Stimulated activated CD4-positive, alpha-beta T cell treated with anti-CD3 and anti-CD28 coated beads, Interleukin-1b, Interleukin-23, amount 100 ng/mL, for 48 hours (primary cell): ENCODE measurements around the gene KCNJ9.

Source experiments
- DNase-seq: peaks from one replicate; pipeline ENCODE4 v3.0.0-alpha.2; 2020

The KCNJ9 gene

DNA sequence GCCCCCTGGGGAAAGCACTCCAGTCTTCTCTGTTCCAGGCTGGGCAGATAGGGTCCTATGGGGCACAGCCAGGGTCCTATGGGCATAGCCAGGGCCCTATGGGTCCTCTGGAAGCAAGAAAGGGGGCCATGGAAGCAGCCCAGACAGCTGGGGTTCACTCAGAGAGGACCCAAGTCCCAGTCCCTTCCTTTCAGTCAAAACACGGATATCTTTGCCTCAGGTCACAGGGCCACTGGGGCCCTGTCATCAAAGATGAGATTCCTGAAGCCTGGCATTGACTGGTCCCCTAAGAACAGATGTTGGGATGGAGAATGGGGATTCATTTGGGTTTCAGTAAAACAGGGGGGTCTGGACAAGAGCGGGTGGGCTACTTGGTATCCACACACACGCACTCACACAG, 8.5 kb downstream of the KCNJ9 start:
- DNase-seq = no peak

DNA sequence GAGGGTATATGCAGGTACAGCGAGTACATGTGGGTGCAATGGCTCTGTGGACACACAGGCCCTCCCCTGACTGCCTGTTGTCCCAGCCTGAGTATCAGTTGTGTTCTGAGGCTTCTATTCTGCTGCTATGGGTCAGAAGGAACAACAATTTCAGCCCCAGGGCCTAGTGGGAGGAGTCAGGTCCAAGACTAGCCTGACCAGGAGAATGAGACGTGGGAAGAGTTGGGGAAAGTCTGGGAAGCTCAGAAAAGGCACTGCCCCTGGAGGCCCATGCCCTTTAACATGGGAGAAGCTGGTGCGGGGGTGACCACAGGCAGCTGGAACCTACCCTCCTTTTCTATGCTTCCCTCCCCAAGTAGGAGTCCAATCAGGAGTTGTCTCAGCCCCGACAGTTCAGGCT, 9.4 kb downstream of the KCNJ9 start:
- no peak for DNase-seq

DNA sequence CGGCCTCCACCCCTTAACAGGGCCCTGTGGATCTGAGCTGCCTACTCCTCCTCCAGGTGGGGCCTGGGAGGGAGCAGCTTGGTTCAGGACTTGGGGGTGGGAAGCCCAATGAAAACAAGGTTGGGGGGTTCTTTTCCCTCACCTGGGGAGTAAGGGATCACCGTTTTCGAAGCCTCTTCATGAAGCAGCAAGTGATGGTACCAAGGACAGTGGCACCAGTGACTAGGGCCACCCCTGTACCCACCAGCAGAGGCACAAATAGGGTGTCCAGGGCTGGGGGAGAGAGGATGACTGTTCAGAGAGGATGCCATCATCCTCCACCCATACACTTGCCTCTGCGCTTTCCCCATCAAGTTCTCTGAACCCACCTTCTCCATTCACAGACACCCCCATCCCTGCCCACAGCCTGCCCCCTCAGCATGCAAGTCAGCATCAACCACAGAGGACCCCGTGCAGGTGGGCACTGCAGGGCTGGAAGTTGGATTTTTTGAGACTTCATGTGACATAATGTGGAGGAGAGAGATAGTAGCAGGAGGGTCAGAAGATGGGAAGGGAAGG, 10.4 kb downstream of the KCNJ9 start:
- no peak for DNase-seq

DNA sequence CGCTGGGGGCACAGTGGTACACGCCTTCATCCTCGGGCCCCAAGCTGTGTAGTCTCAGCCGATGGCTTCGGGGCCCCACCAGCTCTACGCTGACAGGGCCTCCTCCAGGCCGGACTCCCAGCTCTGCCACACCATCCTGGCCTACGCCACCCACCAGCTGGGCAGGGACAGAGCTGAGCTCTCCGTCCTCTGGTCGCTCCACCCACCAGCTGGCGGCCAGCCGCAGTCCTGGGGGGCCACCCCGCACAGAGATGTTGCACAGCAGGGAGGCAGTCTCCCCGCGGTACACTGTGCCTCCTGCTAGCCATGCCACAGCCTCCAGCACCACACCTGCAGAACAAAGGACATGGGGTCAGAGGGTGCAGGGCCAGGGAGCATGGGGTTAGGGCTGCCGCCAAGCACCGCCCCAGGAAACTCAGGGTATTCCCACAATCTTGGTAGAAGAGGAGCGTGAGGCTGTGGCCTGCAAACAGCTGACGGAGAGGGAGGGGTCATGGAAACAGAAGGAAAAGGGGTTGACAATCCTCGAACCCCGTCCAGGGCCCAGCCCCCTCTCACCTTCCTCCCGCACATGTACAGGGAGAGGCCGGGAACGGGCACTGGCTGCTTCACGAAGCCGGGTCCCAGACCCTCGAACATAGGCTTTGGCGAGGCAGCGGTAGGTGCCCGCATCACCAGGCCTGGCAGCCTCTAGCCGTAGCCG, 11.2 kb downstream of the KCNJ9 start:
- no peak for DNase-seq

DNA sequence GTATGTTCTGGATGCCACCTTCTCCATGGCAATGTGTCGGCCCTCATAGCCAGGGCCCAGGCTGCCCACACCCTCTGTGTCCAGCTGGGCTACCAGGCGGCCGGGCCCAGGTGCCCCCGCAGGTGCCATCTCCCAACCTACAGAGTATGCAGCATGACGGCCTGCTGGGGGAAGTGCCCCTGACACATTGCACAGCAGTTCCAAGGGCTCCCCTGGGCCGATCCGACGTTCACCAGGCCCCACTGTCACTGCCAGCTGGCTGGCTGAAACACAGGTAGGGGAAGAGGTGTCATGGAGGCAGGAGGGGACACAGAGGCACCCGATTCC, 11.7 kb downstream of the KCNJ9 start:
- no peak for DNase-seq

DNA sequence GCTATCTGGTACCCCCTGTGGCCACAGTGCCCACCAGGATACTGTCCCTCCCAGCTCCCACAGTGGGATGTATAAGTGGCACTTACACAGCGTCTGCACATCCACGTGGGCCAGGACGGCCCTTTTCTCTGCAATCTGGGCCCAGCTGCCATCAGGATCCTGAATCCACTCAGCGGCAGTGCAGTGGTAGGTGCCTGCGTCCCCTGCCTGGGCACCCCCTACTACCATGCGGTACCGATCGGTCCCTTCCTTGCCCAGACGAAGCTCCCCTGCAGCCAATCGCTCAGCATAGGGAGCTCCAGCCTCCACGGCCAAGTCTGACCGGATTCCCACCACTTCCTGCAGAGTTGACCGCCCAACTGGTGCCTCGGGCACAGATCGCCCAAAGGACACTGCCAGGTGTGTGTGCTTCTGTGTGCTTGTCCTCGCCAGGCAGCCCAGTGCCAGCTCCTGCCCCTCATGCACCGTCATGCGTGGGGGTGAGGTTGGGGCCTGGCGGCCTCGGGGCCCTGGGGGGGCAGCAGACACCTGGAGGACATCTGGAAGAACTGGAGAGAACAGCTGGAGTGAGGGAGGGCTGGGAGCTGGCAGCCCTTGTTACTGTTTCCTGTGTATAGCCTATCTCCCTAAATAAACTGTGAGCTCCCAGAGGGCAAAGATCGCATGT, 12.4 kb downstream of the KCNJ9 start:
- DNase-seq = no peak

DNA sequence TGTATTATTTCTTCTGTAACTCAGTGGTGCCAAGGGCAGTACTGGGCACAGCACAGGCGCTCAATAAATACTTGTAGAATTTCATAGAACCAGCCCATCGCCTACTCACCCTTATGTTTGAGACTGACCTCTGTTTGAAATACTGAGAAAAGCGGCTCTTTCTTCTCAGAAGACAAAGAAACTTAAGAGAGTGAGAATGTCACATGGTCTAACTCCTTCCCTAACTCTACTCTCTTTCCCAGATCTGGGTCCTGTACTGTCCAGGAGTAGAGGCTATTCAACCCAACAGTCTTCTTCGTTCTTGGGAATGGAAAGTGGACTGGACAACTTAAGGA, 12.9 kb downstream of the KCNJ9 start:
- DNase-seq = no peak

DNA sequence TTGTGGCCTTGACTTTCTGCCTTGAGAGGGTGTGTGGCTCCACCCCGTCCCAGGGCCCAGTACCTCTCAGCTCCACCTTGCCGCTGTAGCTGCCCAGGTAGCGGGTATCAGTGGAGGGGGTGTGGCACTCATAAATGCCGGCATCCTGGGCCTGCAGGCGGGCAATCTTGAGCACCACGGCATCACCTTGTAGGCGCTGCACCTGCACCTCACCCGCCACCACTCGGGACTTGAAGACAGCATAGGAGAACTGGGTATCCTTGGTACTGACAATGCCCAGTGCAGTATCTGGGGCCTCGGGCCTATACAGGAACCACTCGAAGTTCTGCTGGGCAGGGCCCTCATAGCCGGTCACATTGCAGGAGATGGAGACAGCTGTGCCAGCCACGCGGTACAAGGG, 13.5 kb downstream of the KCNJ9 start:
- no peak for DNase-seq

DNA sequence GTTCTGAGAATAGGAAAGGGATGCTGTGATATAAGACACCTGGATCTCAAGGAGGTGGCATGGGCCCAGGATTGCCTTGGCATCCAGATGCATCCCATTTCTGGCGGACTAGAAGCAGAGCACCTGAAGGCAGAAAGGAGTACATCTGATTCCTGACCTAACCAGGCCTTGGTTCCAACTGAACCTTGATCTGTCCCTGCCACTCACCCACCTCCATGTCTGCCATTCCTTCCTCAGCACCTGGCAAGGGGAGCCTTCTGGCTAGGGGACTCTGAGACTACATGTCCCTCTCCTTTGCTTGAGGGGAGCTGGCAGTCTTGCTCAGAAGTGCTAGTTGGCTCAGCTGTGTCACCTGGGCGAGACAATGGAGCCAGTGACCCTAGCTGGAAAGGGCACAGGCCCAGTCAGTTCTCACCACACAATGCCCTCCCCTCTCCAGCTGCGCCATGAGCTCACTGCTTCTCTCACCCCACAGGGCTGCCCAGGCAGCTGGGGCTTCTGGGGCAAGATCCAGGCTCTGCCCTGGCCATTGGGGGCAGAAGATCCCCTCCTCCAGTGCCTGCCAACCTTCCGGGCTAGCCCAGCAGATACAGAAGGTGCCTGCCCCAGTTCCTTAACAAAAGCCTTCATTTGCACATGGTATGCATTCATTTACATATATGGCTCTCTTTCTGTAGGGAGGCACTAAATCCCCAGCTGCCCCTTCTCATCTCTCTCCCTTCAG, 14.2 kb downstream of the KCNJ9 start:
- no peak for DNase-seq

DNA sequence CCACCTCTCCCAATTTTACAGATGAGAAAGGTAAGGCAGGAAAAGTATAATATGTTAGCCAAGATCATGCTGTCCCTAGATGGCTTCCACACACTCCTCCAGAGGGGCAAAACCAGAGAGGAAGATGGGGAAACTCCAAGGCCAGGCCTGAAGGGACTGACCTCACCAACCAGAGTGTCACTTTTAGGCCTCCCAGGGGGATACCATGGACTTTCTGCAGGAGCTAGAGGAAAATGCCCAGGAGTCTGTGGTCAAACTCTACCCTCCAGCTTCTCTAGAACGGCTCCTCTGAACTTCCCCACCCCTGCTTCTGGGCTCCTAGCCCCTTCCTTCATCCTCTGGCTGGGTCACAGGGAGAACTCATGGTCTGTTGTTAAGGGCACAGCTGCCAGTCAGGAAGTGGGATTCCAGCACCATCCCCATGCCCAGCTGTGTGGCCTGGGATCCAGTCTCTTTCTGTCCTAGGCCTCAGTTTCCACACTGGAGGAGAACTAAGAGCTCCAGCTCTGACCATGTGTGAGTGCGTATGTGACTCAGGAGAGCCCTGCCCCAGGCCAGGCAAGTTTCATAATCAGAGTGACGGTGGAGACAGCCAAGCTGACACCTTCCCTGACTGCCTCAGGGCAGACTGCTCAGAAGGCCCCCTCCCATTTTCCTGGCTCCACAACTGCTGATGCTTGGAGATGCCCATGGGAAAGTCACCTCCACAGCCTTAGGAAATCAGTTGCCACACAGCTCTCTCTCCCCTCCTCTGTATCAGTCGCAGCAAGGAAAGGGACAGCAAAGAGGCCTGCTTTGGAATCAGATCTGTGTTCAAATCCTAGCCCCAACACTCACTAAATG, 15.2 kb downstream of the KCNJ9 start:
- DNase-seq = peak; percentile 19

DNA sequence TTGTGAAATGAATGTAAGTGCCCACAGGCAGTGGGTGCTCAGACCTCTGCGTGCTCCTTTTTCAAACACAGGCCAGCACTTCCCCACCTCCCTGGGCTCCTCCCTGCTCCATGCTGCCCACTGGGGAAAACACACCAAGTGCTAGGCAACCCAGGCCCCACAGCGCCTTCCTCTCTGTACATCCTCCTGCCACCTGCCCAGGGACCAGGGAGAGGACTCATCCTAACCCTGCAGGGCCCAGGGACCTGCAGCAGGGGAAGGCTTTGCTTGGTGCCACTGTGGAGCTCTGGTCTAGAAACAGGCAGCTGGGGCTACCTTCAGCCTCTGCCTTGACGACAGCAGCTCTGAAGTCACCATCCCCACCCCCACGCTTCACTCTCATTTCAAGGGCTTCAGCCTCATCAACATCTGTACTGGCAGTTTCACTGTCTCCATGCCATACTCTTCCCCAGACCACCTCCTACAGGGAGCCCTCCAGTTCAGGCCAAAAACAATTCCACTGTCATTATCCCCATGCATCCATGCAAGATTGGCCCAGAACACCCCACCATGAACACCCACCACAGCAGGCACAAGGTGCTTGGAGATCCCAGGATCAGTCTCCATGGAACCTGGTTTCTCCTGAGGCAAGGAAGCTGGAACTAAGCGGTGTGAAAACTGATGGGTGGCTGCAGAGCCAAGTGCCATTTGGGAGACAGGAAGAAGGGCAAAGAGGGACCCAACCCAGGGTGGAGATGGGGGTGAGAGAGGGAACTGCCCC, 16.0 kb downstream of the KCNJ9 start:
- DNase-seq = peak; percentile 63

DNA sequence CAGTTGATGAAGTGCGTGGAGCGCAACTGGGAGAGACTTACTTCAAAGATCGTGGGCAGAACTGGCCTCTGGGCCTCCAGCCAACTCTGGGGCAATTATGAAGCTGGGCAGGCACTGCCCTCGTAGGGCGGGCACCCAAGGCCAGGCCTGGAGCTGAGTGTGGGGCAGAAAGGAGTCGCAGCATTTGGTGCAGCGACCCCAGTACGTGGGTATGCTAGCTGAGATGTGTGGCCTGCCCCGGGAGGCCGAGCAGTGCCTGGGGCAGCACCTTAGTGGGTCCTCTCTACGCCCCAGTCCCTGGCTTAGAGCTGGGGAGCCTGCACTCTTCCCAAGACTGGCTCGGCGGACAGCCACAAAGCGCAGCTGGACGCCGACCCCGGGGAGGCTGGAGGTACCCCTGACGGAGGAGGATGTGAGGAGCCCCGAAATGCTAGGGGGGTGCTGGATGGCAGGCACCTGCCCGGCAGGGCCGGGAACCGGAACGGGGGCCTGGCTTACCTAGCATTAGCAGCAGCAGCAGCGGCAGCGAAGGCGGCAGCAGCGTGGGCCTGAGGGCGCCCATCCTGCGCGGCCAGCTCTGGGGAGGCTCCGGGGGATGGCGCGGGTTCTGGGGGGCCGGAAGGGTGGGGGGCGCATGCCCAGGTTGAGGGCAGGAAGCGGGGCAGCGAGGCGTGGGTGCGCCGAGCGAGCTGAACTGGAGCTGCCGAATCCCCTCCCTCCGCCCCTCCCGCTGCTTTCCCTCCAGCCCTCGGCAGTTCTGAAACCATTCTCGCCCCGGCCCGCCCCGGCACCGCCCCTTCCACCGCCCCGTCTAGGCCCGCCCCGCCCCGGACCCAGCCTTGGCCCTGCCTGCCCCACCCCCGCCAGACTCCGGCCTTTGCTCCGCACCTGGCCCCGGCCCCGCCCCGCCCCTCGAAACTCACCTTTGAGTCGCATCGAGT, 16.8 kb downstream of the KCNJ9 start, which contains the start of gene IGSF8:
IGSF8 (minus strand) TSS at position 709 of the 941 bp plus-strand sequence; CDS start at position 562, 147 bp downstream.
- peak; percentile 91 for DNase-seq

DNA sequence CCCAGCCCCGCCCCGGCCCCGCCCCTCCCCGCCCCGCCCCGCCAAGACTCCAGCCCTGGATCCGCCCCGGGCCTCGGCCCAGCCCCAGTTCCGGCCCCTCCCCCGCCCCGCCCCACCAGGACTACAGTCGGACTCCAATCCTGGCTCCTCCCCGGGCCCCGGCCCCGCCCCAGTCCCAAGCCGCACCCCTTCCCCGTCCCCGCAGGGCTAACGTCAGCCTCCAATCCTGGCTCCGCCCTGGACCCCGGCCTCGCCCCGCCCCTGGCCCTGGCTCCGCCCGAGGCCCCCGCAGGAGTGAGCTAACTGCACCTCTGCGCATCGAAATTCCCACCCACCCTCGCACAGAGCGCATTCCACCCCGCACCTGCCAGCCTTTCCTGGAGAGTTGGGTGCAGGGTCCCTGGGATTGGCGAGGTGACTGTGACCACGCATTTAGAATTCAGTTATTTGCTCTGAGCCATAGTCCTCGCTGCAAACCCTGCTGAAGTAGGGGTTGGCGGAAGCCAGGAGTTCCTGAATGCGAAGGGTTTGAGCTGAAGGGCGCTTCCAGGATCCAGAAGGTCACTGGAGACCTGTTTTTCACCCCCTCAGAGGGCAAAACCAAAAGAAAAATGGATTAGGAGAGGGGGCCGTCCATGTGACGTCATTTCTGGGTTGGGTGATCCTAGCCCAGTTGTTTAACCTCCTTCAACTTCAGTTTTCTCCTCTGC, 17.7 kb downstream of the KCNJ9 start:
- DNase-seq = peak; percentile 97

DNA sequence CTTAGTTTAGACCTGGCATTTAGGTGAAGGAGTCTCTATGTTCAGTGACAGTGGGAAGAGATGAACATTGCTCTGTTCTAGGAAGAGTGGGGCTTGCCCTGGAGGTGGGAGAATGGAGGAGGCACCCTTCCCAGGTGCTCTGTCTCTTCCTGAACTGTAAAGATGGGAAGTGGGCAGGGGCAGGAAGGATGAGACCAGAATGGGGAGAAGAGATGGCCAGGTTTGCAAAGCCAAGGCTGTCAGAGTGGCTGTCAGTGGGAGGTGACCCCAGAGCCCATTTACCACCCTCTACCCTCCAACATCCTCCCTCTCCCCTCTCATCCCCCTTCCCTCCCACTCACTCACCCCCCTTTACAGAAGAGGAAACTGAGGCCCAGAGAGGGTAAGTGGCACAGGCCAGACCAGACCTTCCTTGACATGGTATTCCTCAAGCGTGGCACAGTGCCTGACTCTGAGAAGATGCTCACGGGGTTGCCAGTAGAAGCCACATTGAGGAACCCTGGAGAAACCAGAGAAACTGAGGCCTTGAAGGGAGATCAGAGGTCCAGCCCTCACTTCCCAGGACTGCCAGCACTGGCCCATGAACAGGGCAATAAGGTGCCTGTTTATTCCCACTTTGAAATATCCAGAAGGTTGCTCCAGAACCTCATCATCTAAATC, 18.5 kb downstream of the KCNJ9 start:
- DNase-seq = no peak

DNA sequence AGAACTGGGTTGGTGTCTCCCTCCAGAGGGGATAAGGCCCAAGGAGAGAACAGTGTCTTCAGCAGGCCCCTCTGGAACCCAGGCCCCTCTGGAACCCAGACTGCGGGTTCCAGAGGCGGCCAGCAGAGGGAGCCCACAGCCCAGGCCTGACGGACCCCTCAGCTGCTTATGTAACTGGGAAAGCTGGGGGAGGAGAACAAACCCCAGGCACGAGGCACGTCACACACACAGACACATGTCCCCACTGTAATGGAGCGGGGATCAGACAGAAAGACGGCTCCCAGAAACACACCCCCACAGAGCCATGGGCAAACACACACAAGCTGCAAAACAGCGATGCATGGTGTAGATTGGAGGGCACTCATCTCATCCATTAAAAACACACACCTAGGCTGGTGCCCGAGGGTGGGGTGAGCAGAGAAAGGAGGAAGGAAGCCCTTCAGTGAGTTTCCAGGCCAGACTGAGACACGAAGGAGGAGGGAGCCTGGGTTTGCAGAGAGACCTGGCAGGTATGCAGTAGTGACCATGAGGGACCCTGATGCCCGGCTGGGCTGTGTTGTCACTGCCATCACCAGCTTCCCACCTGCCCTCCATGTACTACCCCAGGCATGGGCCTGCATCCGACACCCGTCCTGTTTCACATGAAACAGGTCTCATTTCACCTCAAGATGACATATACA, 19.8 kb downstream of the KCNJ9 start:
- DNase-seq = peak; percentile 73

DNA sequence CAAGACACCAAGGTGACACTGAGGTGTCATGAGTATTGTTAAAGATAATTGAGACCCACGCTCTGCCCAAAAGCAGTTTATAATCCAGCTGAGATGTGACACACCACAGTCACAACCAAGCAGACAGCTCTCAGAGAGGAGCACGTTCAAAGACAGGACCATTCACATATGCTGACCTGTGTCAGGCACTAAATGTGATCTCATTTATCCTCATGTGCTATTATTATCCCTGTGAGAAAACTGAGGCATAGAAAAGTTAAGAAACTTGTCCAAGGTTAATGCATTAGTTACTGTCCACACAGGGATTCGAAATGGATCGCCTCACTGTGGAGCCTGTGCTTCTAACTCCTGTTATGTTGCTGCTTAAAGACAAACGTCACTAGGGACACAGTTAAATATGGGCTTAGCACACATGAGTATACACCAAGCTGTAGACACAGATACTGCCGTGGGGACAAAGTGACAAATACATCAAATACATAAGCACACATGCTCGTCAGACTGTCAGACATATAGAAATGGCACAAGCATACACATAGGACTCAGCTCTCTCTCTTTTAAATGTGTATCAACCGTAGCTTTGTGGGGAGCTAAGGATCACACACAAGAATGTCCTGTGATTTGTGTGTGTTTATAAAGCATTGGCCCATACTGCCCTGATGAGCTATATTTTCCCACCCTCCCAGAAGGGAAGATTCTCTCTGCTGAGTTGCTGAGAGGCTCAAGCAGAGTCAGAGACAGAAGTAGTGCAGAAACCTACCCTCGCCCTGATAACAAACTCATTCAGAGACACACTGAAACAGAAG, 20.6 kb downstream of the KCNJ9 start:
- DNase-seq = no peak

DNA sequence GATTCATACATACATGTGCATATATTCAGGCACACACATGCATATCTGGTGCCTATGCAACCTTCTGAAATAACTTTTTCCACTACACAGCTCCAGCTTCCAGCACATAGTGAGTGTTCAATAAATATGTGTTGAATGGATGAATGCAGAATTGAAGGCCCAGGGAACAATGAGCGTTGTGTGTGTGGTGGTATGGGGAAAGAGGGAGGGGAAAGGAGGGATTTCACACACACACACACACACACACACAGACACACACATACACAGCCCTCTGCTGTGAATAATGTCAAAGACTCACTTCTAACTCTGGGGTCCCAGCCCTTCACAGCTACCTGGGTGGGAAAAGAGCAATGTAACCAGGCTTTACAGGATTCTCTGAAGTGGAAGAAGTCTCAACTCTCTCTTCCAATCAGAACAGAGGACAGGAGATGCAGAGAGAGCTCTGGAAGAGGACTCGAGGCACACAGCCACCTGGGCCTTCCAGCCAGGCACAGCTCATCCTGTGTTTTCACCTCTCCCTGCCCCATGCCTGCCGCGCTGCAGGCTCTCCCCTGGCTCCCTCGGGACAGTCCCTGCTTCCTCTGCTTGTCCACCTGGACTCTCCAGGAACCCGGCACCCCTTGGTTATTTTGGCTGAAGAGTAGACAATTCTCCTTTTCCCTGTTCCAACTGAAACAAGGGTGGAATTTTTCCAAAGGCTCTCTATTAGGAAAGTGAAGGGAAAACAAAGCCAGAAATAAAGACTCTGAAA, 22.5 kb downstream of the KCNJ9 start:
- no peak for DNase-seq

DNA sequence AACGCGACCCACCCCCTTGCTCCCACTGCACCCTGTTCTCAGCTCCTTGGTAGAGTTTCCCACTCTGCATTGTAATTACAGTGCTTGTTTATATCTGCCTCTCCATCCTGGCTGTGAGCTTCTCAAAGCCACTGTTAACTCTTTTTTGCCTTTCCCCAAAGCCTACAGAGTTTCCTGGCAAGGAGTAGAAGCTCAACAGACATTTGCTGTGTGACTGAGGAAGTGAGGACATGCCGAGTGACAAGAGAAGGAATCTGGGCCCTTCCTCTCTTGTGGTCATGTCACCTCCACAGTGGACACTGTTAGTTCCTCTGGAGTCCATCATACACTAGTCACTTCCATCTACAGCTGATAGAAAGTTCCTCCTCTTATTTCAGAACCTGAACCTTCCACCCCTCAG, 23.1 kb downstream of the KCNJ9 start:
- no peak for DNase-seq
